Lower leg skin (tissue), 4 donors: ENCODE measurements around the gene CSNK1D. TPM values are rescaled to one million over a fixed set of nuclear protein-coding genes. Genes with fewer than 3 reads are reported as not detected.

Experiments used
- DNase-seq, 2 donors: peaks; one replicate each; pipeline ENCODE4 v3.0.0-alpha.2; 2019; ENCODE audit warnings: low spot score in 2 of 2
- H3K4me3 ChIP-seq: fragments of 200-600 bp; sonication (generic); 2 replicates; pipeline ENCODE4 v1.5.1; 2017; ENCODE audit warnings: mild to moderate bottlenecking, low read depth; ENCODE audit not compliant: poor library complexity, severe bottlenecking
- CTCF ChIP-seq, 3 donors: fragments of 450-650 bp; IDR thresholded peaks; one replicate each; pipeline ENCODE4 v1.5.1; 2016; ENCODE audit warnings: antibody characterized with exemption in 3 of 3, mild to moderate bottlenecking in 3 of 3, moderate library complexity in 2 of 3
- POLR2A ChIP-seq, 2 donors: fragments of 450-650 bp; IDR thresholded peaks; one replicate each; pipeline ENCODE4 v1.6.1; 2016 to 2017; ENCODE audit warnings: antibody characterized with exemption in 2 of 2, mild to moderate bottlenecking in 1 of 2, moderate library complexity in 1 of 2
- WGBS, 2 donors: methylation state at CpG; one replicate each; pipeline ENCODE4 v1.1.5; 2018; 5-methylcytosine and 5-hydroxymethylcytosine counted together
- intact Hi-C: fragments of 100-400 bp; cut with DNase I; formaldehyde crosslinking; loops from one replicate; pipeline ENCODE4 v1.15.0; 2023; ENCODE audit warnings: low total_unique reads
- total RNA-seq, 4 donors: library from RNA; depleted of rRNA; stranded (reverse); fragments of >200 nt; gene quantifications; one replicate each; pipeline ENCODE4 v1.1.0, GENCODE V29; 2016

The CSNK1D gene
- total RNA-seq, 4 donors from 2014 or later = 46.0 to 88.4 (median 56.4) TPM

GRCh38 chr17:82243648-82244412, 29.7 kb downstream of the CSNK1D start:
- intact Hi-C loops = no loop called here
- H3K4me3 ChIP-seq = no peak overlapping the region
- 86 to 87% methylated on average over 17 to 19 of the region's 19 CpGs for WGBS, 2 donors
- DNase-seq = no peak
- TF ChIP-seq CTCF (IDR thresholded peaks at IDR 0.05) (no peak), POLR2A (IDR thresholded peaks at IDR 0.05) (no peak)

GRCh38 chr17:82242977-82243647, 30.4 kb downstream of the CSNK1D start:
- H3K4me3 ChIP-seq = no peak overlapping the region
- 59 to 70% methylated on average over 29 of the region's 29 CpGs for WGBS, 2 donors
- no peak for DNase-seq
- intact Hi-C loops = no loop called here
- TF ChIP-seq CTCF (IDR thresholded peaks at IDR 0.05) = no peak
- TF ChIP-seq POLR2A (IDR thresholded peaks at IDR 0.05) = no peak

GRCh38 chr17:82242698-82242976, 30.9 kb downstream of the CSNK1D start:
- TF ChIP-seq POLR2A (IDR thresholded peaks at IDR 0.05) (no peak), CTCF (IDR thresholded peaks at IDR 0.05) (no peak)
- H3K4me3 ChIP-seq = no peak overlapping the region
- 74 to 84% methylated on average over 24 of the region's 24 CpGs for WGBS, 2 donors
- intact Hi-C loops = no loop called here
- no peak for DNase-seq

GRCh38 chr17:82241926-82242697, 31.4 kb downstream of the CSNK1D start:
- H3K4me3 ChIP-seq = no peak overlapping the region
- no peak for TF ChIP-seq CTCF (IDR thresholded peaks at IDR 0.05)
- no peak for TF ChIP-seq POLR2A (IDR thresholded peaks at IDR 0.05)
- intact Hi-C loops = no loop called here
- DNase-seq = no peak
- 11 to 29% methylated on average over 14 to 20 of the region's 20 CpGs for WGBS, 2 donors

- DNase-seq = peak; percentile 75 to 95
- 23 to 30% methylated on average over 19 to 24 of the region's 27 CpGs for WGBS, 2 donors
- intact Hi-C loops = no loop called here
- no peak overlapping the region for H3K4me3 ChIP-seq
- TF ChIP-seq POLR2A (IDR thresholded peaks at IDR 0.05) = no peak
- no peak for TF ChIP-seq CTCF (IDR thresholded peaks at IDR 0.05)
Measured at GRCh38 chr17:82241183-82241925, 32.1 kb downstream of the CSNK1D start.
